SHP77 treated with DMSO at 0.1 percent for 48 hours (cell line): ENCODE measurements around the gene ENHO.
"Not testable (repeated sequence)": the region's sequence is repeated elsewhere in the genome, so short reads cannot be mapped to it uniquely, and the experiment has no call there.

Experiments used
- DNase-seq: peaks from one replicate; lab custom pipeline; 2025; lab: John Stamatoyannopoulos, UW

ENHO gene

DNA sequence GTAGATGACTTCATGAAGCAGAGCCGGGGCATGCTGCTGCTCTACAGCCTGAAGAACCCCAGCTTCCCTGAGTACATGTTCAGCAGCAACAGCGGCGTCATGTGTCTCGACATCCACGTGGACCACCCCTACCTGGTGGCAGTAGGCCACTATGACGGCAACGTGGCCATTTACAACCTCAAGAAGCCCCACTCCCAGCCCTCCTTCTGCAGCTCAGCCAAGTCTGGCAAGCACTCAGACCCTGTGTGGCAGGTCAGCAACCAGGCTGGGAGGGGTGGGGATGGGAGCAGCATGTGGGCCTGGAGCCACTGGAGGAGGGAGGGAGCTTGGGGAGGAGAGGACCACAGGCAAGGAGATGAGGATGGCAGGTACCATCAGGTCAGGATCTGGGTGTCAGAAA, 16.2 kb downstream of the ENHO start:
- DNase-seq: no peak

DNA sequence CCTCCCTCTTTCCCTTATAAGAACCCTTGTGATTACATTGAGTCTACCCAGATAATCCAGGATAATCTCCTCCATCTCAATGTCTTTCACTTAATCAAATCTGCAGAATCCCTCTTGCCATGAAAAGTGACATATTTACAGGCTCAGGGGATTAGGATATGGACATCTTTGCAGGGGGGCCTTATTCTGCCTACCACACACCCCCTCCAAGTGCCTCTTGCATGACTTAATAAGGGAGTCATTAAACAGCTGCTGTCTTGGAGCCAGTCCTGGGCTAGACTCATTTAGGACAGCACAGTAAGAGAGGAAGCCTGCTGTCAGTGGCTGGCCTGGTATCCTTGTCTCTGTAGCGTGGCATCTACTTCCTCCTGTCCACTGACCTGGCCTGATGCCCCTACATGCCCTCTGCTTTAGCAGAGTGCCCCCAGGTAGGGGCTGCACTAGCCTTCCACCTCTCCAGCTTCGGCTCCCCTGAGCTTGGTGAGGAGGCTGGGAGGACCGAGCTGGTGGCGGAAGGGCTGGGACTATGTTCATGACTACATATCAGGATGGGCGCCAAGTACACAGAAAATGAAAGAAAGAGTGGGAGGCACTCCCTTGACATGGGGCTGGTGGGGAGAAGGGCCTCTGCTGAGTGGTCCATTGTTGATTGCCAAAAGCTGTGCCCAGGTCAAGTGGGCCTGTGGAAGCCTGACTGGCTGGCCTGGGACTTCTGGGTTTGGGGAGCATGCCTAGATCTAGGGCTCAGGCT, 17.2 kb downstream of the ENHO start:
- DNase-seq: no peak

DNA sequence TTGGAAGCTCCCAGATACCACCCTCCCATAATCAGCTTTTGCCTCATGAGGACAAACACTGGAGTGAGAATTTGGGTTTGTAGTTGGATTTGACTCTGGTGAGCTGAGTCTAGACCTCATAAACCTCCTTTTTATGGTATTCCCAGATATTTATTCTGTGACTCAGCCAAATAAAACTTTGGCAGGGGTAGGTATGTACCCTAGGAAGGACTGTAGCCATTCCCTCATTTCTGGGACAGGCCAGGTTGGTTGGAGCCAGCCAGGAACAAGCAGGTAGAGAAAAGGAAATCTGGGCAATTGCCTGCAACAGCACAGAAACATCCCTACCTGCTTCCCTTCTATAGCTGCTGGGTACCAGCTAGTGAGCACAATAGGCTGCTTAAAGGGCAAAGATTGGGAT, 19.4 kb downstream of the ENHO start:
- no peak for DNase-seq

DNA sequence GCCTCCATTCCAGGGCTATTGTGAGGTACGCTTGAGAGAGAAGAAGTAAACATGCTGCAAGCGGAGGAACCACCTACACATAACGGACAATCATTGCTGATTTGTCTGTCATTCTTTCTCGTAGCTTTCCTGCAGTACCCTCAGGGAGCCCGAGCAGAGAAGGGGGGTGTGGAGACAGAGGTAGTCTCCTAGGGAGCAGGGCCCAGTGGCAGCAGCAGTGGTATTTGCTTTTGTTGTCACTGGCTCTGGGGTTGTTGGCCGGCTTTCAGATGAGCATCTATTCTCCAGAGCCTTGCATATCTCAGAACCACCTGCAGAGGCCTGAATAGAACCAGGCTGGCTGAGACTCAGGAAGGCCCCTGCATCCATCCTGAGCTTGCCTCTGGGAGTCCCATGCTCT, 19.9 kb downstream of the ENHO start:
- no peak for DNase-seq

DNA sequence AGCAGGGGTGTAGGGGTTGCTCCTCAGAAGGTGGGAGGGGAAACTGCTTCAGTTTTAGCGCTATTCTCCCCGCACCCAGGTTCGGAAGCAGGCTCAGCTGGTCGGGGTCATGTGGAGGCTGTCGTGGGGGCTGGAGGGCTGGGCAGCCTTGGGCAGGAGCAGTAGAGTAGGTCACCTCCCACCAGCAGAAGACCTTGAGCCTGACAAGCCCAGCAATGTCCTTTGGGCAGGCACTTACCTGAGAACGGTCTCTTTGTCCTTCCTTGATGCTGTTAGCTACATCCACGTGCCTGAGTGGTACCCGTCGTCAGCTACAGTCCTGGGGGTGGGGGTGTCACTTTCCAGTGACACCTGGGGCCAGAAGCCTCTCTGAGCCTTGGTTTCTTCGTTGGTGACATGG, 20.3 kb downstream of the ENHO start:
- DNase-seq: no peak

DNA sequence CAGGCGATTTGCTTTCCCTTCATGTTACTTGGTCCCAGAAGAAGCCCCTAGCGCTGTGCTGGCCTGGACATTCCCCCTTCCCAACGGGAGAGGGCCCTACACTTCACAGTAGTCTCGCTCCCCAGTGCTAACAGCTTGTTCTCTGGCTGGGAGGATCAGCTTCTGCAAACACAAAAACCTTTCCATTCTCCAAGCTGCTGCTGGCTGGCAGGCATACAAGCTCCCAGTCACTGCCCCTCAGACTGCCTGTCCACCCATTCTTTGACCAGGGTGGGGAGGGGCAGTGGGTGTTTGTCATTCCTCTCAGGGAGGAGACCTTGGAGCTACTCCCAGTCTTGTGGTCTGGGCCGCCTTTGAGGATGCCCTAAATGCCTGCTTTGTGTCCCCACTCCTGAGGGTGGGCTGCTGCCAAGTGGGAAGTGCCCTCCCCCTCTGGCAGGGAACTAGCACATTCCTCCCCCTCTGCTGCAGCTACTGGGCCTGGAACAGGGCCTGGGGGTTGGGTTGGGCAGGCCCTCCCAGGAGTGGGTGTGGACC, 20.8 kb downstream of the ENHO start:
- no peak for DNase-seq

DNA sequence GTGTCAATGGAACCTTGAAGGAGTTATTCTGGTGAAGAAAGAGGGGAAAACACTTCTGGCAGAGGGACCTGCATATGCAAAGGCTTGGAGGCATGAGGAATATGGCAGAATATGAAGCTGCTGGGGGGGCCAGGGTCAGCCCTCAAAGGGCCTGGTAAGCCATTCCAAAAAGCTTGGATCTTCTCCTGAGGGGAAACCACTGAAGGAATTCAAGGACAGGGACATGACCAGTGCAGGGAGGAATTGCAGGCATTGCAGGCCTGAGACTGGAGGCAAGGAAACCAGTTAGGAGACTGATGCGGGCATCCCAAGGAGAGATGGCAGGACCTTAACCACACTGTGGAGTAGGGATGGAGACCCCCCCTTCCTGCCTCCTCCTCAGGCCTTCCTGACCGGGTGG, 21.4 kb downstream of the ENHO start:
- DNase-seq: no peak

DNA sequence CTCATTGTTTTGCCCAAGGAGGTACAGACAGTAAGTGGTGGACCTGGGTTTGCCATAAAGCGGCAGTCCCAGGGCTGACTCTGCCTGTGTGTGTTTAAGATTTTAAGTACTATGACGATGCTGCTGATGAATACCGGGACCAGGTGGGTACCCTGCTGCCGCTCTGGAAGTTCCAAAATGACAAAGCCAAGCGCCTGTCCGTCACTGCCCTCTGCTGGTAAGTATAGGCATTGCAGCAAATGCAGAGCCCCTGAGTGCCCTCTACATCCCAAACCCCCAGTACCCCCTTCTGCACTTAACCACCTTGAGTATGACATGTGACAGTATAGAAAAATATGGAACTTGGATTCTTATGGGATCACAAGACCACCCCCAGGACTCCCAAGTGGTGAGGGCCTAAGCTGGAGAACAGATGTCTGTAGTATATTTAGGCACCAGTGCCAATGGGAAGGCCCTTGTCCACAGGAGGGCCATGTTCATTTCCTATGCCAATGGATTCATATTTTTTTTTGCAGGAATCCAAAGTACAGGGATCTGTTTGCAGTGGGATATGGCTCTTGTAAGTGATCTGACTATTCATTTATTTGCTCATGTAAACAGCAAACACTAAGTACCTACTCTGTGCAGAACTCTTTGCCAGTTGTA, 22.0 kb downstream of the ENHO start:
- no peak for DNase-seq

DNA sequence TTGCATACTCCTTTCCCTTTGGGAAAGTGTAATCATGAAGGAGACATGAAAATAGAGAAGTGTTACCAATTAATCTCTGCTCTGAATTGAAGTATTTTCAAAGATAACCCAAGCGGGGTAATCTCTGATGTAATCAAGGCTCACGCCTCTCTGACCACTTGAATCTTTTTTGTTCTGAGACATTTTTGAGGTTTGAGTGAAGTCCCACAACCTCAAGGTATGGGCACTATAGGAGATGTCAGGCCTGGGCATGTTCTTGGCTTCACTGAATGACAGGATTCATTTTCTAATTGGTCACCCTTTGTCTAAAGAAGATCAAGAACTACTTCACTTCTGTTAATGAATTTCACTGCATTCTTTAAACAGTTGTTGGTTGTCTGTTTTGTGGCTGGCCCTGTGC, 23.7 kb downstream of the ENHO start:
- DNase-seq: no peak

DNA sequence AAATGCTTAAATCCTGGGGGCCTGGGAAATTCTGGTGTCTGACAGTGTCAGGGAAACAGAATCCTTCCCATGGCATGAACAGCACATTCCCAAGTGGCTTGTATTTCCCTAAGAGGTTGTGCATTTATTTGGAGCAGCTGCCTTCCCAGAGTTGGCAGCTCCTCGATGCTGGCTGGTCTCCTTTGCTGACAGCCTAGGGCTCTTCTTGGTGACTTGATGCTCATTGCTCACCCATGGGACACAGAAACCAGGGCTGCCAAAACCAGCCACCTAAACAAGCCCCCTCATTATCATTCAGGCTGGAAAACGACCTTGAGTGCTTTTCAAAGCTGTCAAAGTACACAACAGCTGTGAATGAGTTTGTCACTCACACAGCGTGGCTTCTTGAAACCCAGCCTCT, 24.2 kb downstream of the ENHO start:
- no peak for DNase-seq

DNA sequence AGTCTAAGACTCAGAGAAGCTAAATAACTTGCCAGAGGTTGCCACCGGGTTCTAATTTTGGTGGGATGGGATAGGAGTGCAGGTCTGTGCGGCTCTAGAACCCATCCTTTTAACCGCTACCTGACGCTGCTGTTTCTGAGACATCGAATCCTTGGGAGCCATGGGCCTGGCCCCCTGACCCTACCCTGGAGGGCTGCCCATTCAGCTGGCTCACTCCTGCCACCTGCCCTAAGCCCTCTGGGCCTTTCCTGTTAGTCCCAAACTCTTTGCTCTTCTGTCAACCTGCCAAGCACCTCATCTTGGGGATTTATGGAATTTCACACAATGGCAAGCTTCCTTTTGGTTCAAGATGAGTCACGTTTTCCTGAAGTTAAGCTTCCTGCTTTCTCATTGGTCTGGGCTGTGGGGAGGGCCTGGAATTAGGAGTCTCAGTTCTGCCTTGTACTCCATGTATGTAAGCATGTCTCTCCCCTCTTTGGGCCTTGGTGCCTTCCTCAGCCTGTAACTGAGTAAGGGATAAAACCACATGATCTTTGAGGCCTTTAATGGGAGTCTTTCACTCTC, 26.6 kb downstream of the ENHO start:
- no peak for DNase-seq

DNA sequence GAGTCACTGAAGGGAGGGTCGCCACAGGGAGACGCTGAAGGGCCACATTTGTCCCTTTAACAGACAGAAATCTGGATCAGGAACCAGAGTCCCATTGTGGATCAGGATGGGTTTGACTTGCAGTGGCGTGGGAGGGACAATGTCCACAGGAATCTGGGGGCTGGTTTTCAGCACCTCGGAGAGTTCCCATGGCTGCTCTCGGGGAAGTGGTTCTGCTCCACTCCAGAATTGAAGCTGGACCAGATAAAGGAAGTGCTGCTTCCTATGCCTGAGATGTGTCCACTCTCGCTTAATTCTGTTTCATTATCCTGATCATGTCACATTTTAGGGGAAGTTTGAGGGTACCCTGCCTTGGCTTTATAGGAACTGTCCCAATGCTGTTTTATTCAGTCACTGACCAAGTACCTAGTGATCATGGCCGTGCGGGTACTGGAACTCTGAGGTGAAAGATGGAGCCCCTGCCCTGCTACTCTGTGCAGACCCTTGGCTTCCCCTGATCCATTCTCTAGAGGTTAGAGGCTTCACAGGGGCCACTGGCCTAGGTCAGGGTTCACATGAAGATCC, 28.7 kb downstream of the ENHO start:
- no peak for DNase-seq

DNA sequence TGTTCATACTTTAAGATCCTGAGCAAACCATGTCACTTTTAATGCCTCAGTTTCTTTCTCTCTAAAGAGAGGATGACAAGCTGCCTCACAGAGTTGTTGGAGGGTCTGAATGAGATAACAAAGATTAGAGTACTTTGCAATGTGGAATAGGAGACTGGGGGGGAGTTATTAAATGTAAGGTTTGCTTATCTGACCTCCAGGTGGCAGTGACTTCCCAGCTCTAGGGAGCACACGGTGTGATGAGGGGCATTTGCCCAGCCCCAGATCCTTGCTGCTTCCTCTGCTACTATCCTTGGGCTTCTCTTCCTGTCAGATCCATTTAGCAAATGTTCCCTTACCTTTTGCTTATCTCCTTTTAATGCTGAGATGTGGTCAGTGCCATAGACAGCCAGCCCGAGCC, 30.7 kb downstream of the ENHO start:
- no peak for DNase-seq

DNA sequence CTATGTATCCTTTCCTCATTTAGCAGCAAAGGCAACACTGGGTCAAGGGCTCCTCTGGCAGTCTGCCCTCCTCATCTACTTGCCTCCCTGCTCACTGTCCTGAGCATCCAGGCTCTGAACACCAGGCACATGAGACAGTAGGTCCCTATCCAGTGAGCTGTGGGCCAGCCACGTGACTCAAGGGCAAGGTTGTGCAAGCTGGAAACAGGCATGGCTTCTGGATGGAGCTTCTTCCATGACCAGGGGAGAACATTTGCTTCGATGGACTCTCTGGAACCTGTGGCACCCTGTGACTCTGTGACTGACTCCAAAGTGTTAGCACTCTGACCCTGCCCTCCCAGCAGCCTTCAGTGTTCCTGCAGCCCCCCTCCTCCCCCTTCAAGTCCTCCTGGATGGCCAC, 31.2 kb downstream of the ENHO start:
- no peak for DNase-seq

DNA sequence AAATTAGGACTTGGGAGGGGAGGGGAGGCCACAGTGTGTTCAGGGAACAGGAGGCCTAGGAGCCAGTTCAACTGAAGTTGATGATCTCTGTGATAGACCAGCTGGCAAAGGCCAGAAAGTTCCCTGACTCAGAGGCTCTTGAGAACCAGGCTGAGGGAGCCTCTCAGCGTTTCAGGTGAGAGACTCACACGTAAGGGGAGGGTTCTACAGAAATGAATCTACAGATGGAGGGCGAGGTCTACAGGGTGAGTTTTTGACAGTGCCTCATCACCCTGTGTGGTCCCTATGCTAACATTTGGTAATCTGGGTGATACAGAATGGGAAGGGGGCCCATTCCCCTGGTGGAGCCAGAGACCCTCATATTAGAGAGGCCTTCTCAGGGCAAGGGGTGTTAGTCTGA, 32.0 kb downstream of the ENHO start:
- DNase-seq: no peak

DNA sequence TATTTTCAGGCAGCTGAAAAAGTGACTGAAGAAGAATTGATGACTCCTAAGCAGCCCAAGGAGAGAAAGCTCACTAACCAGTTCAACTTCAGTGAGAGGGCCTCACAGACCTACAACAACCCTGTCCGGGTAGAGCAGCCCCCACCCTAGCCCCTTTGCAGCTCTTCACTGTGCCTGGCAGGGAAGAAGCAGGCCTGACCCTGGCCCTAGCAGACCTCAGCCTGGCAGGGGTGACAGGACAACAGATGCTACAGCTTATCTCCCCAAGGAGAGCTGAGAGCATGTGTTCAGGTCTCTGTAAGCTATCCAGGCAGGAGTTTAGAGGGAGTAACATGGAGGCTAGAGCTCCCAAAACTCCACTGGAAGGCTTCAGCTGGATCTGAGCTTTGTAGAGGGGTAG, 32.4 kb downstream of the ENHO start:
- no peak for DNase-seq

DNA sequence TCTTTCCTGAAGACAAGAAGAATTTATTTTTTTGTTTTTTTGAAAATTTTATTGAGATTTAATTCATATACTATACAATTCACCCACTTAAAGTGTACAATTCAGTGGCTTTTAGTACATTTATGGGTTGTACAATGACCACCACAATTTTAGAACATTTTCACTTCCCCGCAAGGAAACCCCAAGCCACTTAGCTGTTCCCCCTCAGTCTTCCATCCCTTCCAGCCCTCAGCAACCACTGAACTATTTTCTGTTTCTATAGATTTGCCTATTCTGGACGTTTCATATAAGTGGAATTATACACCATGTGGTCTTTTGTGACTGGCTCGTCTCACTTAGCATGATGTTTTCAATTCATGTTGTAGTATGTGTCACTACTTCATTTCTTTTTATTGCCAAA, 36.2 kb downstream of the ENHO start:
- no peak for DNase-seq

DNA sequence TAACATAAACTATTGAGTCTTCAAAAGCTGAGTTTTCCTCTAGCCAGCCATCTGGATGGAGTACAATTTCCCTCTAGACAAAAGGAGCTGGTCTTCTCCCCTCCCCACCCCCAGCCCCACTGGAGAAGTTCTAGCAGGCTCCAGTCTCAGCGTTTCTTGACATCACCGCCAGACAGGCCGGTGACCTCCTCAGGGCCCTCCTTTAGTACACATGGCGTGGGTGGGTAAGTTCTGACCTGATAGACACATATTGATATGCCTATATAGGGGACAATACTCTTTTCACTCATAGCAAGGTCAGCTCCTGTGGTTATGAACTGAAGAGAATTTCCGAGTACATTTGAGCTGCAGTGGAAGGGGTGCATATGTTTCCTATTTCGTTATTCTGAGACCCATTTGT, 37.0 kb downstream of the ENHO start:
- no peak for DNase-seq

DNA sequence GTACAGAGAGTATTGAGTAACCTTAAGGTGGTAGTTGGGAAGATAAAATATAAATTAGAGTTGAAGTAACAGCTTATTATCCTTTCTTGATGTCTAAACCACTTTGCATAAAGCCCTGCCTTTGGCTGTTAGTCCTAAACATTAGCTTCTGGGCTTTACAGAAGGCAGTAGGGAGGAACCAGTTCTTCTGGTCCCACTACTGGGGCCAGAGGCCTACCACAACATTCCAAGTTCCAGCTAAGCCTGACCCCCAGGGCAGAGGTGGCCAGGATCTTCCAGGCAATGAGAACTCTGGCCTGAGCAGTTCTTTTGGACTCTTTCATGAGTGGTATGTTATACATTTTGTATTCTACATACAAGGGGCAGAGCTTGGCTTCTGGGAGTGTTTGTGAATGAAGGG, 38.1 kb downstream of the ENHO start:
- DNase-seq: no peak

DNA sequence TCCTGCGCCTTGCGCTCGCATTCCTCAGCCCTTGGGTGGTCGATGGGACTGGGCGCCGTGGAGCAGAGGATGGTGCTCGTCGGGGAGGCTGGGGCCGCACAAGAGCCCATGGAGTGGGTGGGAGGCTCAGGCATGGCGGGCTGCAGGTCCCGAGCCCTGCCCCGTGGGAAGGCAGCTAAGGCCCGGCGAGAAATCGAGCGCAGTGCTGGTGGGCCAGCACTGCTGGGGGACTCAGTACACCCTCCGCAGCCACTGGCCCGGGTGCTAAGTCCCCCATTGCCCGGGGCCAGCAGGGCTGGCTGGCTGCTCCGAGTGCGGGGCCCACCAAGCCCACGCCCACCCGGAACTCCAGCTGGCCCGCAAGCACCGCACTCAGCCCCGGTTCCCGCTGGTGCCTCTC, 40.0 kb downstream of the ENHO start:
- not testable (repeated sequence) for DNase-seq

DNA sequence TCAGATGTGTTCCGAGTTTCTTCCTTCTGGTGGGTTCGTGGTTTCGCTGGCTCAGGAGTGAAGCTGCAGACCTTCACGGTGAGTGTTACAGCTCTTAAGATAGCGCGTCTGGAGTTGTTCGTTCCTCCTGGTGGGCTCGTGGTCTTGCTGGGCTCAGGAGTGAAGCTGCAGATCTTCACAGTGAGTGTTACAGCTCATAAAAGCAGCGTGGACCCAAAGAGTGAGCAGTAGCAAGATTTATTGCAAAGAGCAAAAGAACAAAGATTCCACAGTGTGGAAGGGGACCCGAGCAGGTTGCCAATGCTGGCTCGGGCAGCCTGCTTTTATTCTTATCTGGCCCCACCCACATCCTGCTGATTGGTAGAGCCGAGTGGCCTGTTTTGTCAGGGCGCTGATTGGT, 41.2 kb downstream of the ENHO start:
- DNase-seq: not testable (repeated sequence)

DNA sequence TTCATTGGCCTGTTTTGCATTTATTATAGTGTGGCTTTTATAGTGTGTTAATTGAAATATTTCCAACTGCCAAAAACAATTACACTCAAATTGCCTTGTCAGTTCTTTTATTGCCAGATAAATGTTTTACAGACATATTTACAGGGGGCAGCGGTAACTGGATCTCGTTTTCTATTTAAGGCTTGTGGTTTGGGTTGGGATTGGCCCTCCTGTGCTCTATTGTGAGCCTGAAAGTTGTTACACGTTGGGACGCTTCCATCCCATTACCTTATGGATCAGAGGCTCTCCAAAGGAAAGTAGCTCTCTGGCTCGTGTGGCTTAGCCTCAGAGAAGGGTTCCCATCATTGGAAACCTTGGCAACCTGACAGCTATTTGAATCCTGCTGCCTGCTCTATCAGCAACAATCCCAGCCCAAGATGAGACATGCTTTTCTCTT, 43.3 kb downstream of the ENHO start:
- no peak for DNase-seq

DNA sequence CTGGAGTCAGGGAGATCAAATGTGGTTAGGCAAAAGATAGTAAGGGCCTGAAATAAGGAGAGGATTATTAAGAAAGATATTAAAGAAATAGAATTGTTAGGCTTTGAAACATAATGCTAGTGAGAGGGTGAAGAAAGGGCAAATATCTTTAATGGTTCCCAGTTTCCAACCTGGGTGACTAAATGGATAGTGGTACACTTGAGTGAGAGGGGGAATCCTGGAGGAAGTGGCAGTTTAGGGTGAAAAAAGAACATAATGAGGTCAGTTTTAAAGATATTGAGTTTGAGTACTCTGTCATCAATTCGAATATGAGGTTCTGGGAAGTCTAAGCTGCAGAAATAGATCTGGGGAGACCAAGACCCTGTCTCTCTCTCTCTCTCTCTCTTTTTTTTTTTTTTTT, 45.2 kb downstream of the ENHO start:
- DNase-seq: no peak
